Muscle of arm (tissue), 12 donors: Measurements from ENCODE around the gene ATP5IF1. TPM values are rescaled to one million over a fixed set of nuclear protein-coding genes. Genes with fewer than 3 reads are reported as not detected.

Source experiments
- polyA plus RNA-seq, 12 donors: library from polyadenylated mRNA; unstranded; fragments of 120-200 nt; gene quantifications; one replicate each; pipeline ENCODE4 v1.2.1, GENCODE V29; 2013; ENCODE audit not compliant: insufficient read length in 12 of 12

ATP5IF1 gene
- polyA plus RNA-seq, 12 donors, result 68.9 to 176 (median 80.3) TPM; not detected in 1

Other genes starting within 250 kb of the ATP5IF1 start
- 10 to 100 TPM in 11 of 12 donors, not detected in 1; 17.7 to 24.6 (median 20.6) TPM for gene EYA3, start 147.5 kb upstream of the ATP5IF1 start, polyA plus RNA-seq
- 1 to 10 TPM in 10 of 12 donors, not detected in 2; 1.1 to 4.1 (median 1.8) TPM for gene PTAFR, start 59.4 kb upstream of the ATP5IF1 start, polyA plus RNA-seq
- 100 to 1,000 TPM in 2 of 12 donors, 10 to 100 TPM in 9, not detected in 1; 63.6 to 115 (median 92.1) TPM for gene DNAJC8, start 3.1 kb upstream of the ATP5IF1 start, polyA plus RNA-seq
- 1 to 10 TPM in 11 of 12 donors, not detected in 1; 2.3 to 4.7 (median 3.1) TPM for gene SESN2, start 23.4 kb downstream of the ATP5IF1 start, polyA plus RNA-seq
- gene MED18, start 92.9 kb downstream of the ATP5IF1 start, polyA plus RNA-seq, result 10 to 100 TPM in 10 of 12 donors, 1 to 10 TPM in 1, not detected in 1; 9.2 to 38.2 (median 13.3) TPM
- gene PHACTR4, start 133.6 kb downstream of the ATP5IF1 start, polyA plus RNA-seq, result 100 to 1,000 TPM in 1 of 12 donors, 10 to 100 TPM in 11; 24.5 to 112 (median 31.8) TPM